Chondrocyte (in vitro differentiated cells): ENCODE data around the gene AUTS2. TPM values are rescaled to one million over a fixed set of nuclear protein-coding genes. Genes with fewer than 3 reads are reported as not detected.

Experiments used
- DNase-seq: peaks from one replicate; pipeline ENCODE4 v3.0.0; 2021; ENCODE audit warnings: mixed read lengths, low spot score
- H3K27ac Mint-ChIP-seq: one replicate; pipeline ENCODE4 v1.8.0; 2021; ENCODE audit warnings: mild to moderate bottlenecking, moderate library complexity, mixed read lengths; ENCODE audit not compliant: unreplicated experiment
- H3K27me3 Mint-ChIP-seq: 2 replicates; pipeline ENCODE4 v1.8.0; 2021; ENCODE audit warnings: low read depth, mixed read lengths
- H3K36me3 Mint-ChIP-seq: 2 replicates; pipeline ENCODE4 v1.8.0; 2021; ENCODE audit warnings: low read depth, mixed read lengths
- H3K4me1 Mint-ChIP-seq: 2 replicates; pipeline ENCODE4 v1.8.0; 2021; ENCODE audit warnings: low read depth, mild to moderate bottlenecking, mixed read lengths
- H3K4me3 Mint-ChIP-seq: one replicate; pipeline ENCODE4 v1.8.0; 2021; ENCODE audit warnings: mild to moderate bottlenecking, moderate library complexity, mixed read lengths; ENCODE audit not compliant: unreplicated experiment
- H3K9me3 Mint-ChIP-seq: 2 replicates; pipeline ENCODE4 v1.8.0; 2021; ENCODE audit warnings: low read depth, mixed read lengths
- total RNA-seq: library from RNA; stranded (reverse); gene quantifications from 3 replicates; pipeline ENCODE4 v1.2.1, GENCODE V29; 2021
- TF ChIP-seq, protein P1 (sequence below): fragments of 200-600 bp; sonication (generic); IDR thresholded peaks from 2 replicates; pipeline ENCODE4 v1.5.0; 2021; ENCODE audit warnings: antibody characterized with exemption, mild to moderate bottlenecking, moderate library complexity

Gene AUTS2
- total RNA-seq, 1 donor from 2014 or later, result 31.5 TPM

DNA sequence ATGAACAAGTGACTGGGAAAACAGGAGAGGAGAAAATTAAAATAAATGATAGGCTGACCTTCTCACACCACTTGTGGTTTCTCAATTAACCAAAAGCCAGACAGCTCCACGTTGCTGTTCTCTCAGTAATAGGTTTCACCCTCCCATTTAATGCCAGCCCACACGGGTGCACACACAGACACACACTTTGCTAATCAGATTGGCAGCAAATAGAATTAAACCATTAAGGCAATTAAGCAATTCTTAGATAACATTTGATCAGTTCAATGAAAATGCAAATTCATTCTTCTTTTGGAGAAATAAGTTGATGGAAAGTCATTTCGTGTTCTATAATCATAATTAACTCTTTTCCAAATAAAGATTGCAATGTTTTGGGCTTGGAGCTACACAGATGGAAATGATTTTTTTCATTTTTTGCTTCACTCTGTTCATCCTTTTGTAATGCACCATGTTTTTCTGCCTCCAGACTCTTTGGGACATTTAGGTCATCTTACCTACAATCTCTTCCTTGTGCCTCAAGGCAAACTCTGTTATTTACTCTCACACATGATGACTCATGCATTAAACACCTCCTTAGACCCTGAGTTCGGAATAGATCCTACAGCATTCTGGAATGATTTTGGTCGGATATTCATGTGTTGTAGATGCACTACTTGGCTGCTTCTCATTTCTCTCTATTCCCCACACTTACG lies 700.7 kb downstream of the AUTS2 start:
- Mint-ChIP-seq H3K4me3 (no peak overlapping the region), H3K9me3 (no peaks in the 10 kb centered on the region), H3K4me1 (no peaks in the 10 kb centered on the region), H3K27ac (no peak overlapping the region), H3K27me3 (no peaks in the 10 kb centered on the region), H3K36me3 (no peaks in the 10 kb centered on the region)
- no peak for DNase-seq
- TF ChIP-seq, protein P1, sequence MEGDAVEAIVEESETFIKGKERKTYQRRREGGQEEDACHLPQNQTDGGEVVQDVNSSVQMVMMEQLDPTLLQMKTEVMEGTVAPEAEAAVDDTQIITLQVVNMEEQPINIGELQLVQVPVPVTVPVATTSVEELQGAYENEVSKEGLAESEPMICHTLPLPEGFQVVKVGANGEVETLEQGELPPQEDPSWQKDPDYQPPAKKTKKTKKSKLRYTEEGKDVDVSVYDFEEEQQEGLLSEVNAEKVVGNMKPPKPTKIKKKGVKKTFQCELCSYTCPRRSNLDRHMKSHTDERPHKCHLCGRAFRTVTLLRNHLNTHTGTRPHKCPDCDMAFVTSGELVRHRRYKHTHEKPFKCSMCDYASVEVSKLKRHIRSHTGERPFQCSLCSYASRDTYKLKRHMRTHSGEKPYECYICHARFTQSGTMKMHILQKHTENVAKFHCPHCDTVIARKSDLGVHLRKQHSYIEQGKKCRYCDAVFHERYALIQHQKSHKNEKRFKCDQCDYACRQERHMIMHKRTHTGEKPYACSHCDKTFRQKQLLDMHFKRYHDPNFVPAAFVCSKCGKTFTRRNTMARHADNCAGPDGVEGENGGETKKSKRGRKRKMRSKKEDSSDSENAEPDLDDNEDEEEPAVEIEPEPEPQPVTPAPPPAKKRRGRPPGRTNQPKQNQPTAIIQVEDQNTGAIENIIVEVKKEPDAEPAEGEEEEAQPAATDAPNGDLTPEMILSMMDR, result no peak

DNA sequence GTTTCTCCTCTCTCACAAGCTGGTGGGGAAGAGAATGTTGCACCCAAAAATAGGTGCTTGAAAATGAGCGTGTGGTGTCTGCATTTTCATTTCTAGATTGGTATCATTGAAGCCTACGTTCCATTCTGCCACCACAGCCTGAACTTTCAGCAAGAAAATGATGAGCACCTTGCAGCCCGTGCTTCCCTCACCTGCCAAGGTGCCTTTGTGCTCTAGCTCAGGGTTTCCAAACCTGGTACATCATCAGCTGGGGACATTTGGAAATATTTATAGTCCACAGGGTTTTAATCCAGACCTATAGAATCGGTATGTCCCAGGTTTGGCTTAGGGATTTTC lies 701.2 kb downstream of the AUTS2 start:
- no peaks in the 10 kb centered on the region for H3K36me3 Mint-ChIP-seq
- no peak overlapping the region for H3K27ac Mint-ChIP-seq
- TF ChIP-seq, protein P1, result no peak
- H3K4me3 Mint-ChIP-seq, result no peak overlapping the region
- no peaks in the 10 kb centered on the region for H3K4me1 Mint-ChIP-seq
- DNase-seq, result no peak
- no peaks in the 10 kb centered on the region for H3K27me3 Mint-ChIP-seq
- H3K9me3 Mint-ChIP-seq, result no peaks in the 10 kb centered on the region

DNA sequence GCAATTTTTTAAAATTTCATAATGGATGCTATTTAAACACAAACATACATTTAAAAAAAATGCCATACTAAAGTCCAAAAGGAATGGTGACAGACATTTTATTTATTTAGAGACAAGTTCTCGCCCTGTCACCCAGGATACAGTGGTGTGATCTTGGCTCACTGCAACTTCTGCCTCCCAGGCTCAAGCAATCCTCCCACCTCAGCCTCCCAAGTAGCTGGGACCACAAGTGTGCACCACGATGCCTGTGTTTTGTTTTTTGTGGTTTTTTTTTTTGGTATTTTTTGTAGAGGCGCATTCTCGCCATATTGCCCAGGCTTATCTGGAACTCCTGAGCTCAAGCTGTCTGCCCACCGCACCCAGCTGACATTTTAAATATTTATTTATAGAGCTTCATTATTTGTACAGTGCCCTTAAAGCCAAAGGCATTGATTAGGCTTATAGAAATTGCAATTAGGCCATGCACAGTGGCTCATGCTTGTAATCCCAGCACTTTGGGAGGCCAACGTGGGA lies 703.5 kb downstream of the AUTS2 start:
- peaks cover 5% of the 10 kb centered on the region for H3K4me1 Mint-ChIP-seq
- TF ChIP-seq, protein P1, result no peak
- no peak overlapping the region for H3K27ac Mint-ChIP-seq
- no peak overlapping the region for H3K4me3 Mint-ChIP-seq
- H3K36me3 Mint-ChIP-seq, result no peaks in the 10 kb centered on the region
- no peaks in the 10 kb centered on the region for H3K9me3 Mint-ChIP-seq
- H3K27me3 Mint-ChIP-seq, result no peaks in the 10 kb centered on the region
- DNase-seq, result no peak

DNA sequence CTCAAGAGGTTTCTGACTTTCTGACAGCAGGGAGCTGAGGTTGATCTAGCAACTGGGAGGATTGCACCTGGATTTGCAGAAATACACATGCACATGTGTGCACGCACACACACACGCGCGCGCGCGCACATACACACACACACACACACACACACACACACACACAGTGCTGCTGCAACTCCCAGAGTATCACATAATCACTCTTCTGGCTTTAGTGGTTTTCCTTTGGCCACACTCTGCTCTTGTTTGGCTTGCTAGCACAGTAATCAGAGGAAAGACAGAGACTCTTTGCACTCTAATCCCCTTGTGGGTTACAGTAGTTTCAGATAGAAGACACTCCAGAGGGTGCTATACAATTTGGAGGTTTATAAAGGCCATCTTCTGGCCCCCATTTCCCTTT lies 705.0 kb downstream of the AUTS2 start:
- Mint-ChIP-seq H3K27me3 (no peaks in the 10 kb centered on the region), H3K9me3 (no peaks in the 10 kb centered on the region), H3K4me1 (peaks cover 5% of the 10 kb centered on the region), H3K36me3 (no peaks in the 10 kb centered on the region), H3K4me3 (no peak overlapping the region), H3K27ac (no peak overlapping the region)
- TF ChIP-seq, protein P1, result no peak
- no peak for DNase-seq

DNA sequence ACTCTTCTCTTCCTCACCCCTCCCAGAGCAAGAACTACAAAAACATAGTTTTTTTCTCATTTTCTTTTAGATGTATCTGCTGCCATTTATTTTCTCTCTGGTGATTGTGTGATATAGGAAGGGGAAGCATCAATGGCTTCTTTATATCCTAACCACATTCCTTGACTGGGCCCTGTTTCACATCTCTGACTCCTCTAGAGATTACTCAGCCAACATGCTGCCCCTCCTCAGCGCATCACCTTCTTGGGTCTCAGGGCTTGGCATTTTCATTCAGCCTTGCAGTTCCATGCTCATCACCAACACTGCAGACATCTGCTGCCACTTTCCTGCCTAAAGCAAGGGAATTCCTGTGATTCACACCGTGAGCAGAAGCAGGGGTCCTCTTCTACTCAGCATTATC lies 705.5 kb downstream of the AUTS2 start:
- DNase-seq, result no peak
- Mint-ChIP-seq H3K4me3 (no peak overlapping the region), H3K36me3 (no peaks in the 10 kb centered on the region), H3K4me1 (peaks cover 5% of the 10 kb centered on the region), H3K27ac (no peak overlapping the region), H3K27me3 (no peaks in the 10 kb centered on the region), H3K9me3 (no peaks in the 10 kb centered on the region)
- TF ChIP-seq, protein P1, result no peak
